RWPE2 (cell line): ENCODE results near the gene GGA2.

Experiments used
- ATAC-seq: fragments of 200-7000 bp; cut with Tn5 transposase; 3 replicates; pipeline ENCODE4 v1.9.1; 2021; ENCODE audit warnings: low read depth
- DNase-seq: peaks from one replicate; pipeline ENCODE4 v3.0.0-alpha.2; 2020; ENCODE audit warnings: low spot score
- H3K27ac ChIP-seq: fragments of 450-650 bp; 2 replicates; pipeline ENCODE4 v1.5.1; 2017; ENCODE audit warnings: mild to moderate bottlenecking; ENCODE audit not compliant: poor library complexity, severe bottlenecking
- H3K27me3 ChIP-seq: fragments of 250-450 bp; sonication (Bioruptor Pico); 2 replicates; pipeline ENCODE4 v1.5.1; 2021; ENCODE audit warnings: mild to moderate bottlenecking, moderate library complexity; ENCODE audit not compliant: insufficient read depth, poor library complexity, severe bottlenecking
- H3K36me3 ChIP-seq: fragments of 250-450 bp; sonication (Bioruptor Pico); 2 replicates; pipeline ENCODE4 v1.5.1; 2020; ENCODE audit warnings: low read depth, mild to moderate bottlenecking, moderate library complexity
- H3K4me1 ChIP-seq: fragments of 250-450 bp; sonication (Bioruptor Pico); 2 replicates; pipeline ENCODE4 v1.5.1; 2021; ENCODE audit warnings: mild to moderate bottlenecking, moderate library complexity; ENCODE audit not compliant: insufficient read depth, poor library complexity, severe bottlenecking
- H3K4me3 ChIP-seq: fragments of 250-450 bp; sonication (Bioruptor Pico); 2 replicates; pipeline ENCODE4 v1.5.1; 2021; ENCODE audit warnings: mild to moderate bottlenecking, moderate library complexity; ENCODE audit not compliant: severe bottlenecking
- H3K9me3 ChIP-seq: fragments of 250-450 bp; sonication (Bioruptor Pico); 2 replicates; pipeline ENCODE4 v1.5.1; 2021; ENCODE audit warnings: mild to moderate bottlenecking, moderate library complexity; ENCODE audit not compliant: severe bottlenecking
- CTCF ChIP-seq: fragments of 450-650 bp; IDR thresholded peaks from one replicate; pipeline ENCODE4 v1.5.1; 2017; ENCODE audit warnings: mild to moderate bottlenecking, moderate library complexity; ENCODE audit not compliant: poor library complexity, severe bottlenecking

The GGA2 gene

GRCh38 chr16:23496821-23497542, 13.3 kb downstream of the GGA2 start:
- Histone ChIP-seq H3K27me3 (no peaks in the 10 kb centered on the region), H3K27ac (peak overlapping the region; percentile 70), H3K9me3 (no peaks in the 10 kb centered on the region), H3K36me3 (peaks cover 36% of the 10 kb centered on the region), H3K4me3 (no peak overlapping the region), H3K4me1 (peaks cover 25% of the 10 kb centered on the region)
- DNase-seq: no peak
- no peak for TF ChIP-seq CTCF
- ATAC-seq: peak; percentile 84

GRCh38 chr16:23495671-23496070, 14.6 kb downstream of the GGA2 start:
- Histone ChIP-seq H3K4me1 (peaks cover 30% of the 10 kb centered on the region), H3K9me3 (no peaks in the 10 kb centered on the region), H3K36me3 (peaks cover 39% of the 10 kb centered on the region), H3K27me3 (no peaks in the 10 kb centered on the region), H3K4me3 (no peak overlapping the region), H3K27ac (no peak overlapping the region)
- ATAC-seq (no peak), DNase-seq (no peak)
- TF ChIP-seq CTCF: no peak

GRCh38 chr16:23494188-23494587, 16.1 kb downstream of the GGA2 start:
- DNase-seq (no peak), ATAC-seq (no peak)
- Histone ChIP-seq H3K4me1 (peaks cover 30% of the 10 kb centered on the region), H3K27me3 (no peaks in the 10 kb centered on the region), H3K4me3 (no peak overlapping the region), H3K27ac (peak overlapping the region; percentile 96), H3K36me3 (peaks cover 54% of the 10 kb centered on the region), H3K9me3 (no peaks in the 10 kb centered on the region)
- no peak for TF ChIP-seq CTCF

- ATAC-seq (peak; percentile 84), DNase-seq (no peak)
- H3K4me1 ChIP-seq: peaks cover 20% of the 10 kb centered on the region
- no peaks in the 10 kb centered on the region for H3K9me3 ChIP-seq
- peak; percentile 9 for TF ChIP-seq CTCF
- no peaks in the 10 kb centered on the region for H3K27me3 ChIP-seq
- peak overlapping the region; percentile 96 for H3K27ac ChIP-seq
- no peak overlapping the region for H3K4me3 ChIP-seq
- H3K36me3 ChIP-seq: peaks cover 64% of the 10 kb centered on the region
Observed at GRCh38 chr16:23491490-23492391, 18.6 kb downstream of the GGA2 start.

GRCh38 chr16:23486480-23486879, 23.8 kb downstream of the GGA2 start:
- no peaks in the 10 kb centered on the region for H3K9me3 ChIP-seq
- peaks cover 71% of the 10 kb centered on the region for H3K36me3 ChIP-seq
- TF ChIP-seq CTCF: no peak
- ATAC-seq (no peak), DNase-seq (no peak)
- H3K27ac ChIP-seq: no peak overlapping the region
- H3K4me1 ChIP-seq: peaks cover 7% of the 10 kb centered on the region
- no peaks in the 10 kb centered on the region for H3K27me3 ChIP-seq
- no peak overlapping the region for H3K4me3 ChIP-seq
